Mesothelial cell of epicardium (in vitro differentiated cells): Measurements from ENCODE around the gene SPRED1. TPM values are rescaled to one million over a fixed set of nuclear protein-coding genes. Genes with fewer than 3 reads are reported as not detected.
"Not testable (repeated sequence)": the region's sequence is repeated elsewhere in the genome, so short reads cannot be mapped to it uniquely, and the experiment has no call there.

Source experiments
- DNase-seq, 2 experiments: peaks; one replicate each; pipeline ENCODE4 v3.0.0; 2021; ENCODE audit warnings: low spot score in 2 of 2; ENCODE audit not compliant: unreplicated experiment in 2 of 2
- H3K27ac Mint-ChIP-seq: 2 replicates; pipeline ENCODE4 v1.8.0; 2021; ENCODE audit warnings: mixed read lengths
- H3K27me3 Mint-ChIP-seq: 2 replicates; pipeline ENCODE4 v1.8.0; 2021; ENCODE audit warnings: low read depth, mixed read lengths
- H3K36me3 Mint-ChIP-seq: 2 replicates; pipeline ENCODE4 v1.8.0; 2021; ENCODE audit warnings: mixed read lengths
- H3K4me1 Mint-ChIP-seq: 2 replicates; pipeline ENCODE4 v1.8.0; 2021; ENCODE audit warnings: mixed read lengths
- H3K4me3 Mint-ChIP-seq: 2 replicates; pipeline ENCODE4 v1.8.0; 2021; ENCODE audit warnings: mild to moderate bottlenecking, moderate library complexity, mixed read lengths
- H3K9me3 Mint-ChIP-seq: 2 replicates; pipeline ENCODE4 v1.8.0; 2021; ENCODE audit warnings: mixed read lengths
- total RNA-seq: library from RNA; stranded (reverse); gene quantifications from 3 replicates; pipeline ENCODE4 v1.2.1, GENCODE V29; 2021
- TF ChIP-seq, protein P1 (sequence below): fragments of 200-600 bp; sonication (generic); IDR thresholded peaks from one replicate; pipeline ENCODE4 v1.5.0; 2021; ENCODE audit warnings: antibody characterized with exemption; ENCODE audit not compliant: unreplicated experiment

SPRED1 gene
- total RNA-seq, 1 donor from 2014 or later = 39.9 TPM

DNA sequence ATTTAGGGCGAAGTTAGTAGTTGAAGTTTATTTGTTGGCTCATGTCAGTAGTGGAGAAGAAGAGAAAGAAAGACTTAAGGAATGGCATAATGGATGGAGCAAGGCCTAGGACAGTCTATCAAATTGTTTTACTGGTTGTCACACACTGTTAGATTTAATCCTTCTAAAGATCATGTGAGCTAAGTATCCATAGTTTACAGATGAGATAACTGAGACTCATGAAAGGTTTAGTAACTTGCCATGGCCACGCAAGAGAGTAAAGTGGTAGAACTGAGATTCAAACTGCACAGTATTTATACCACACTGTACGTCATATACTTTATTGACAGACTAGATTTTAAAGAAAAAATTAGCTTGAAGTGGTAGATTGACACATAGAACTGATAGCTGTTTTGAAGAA is 11.4 kb downstream of the SPRED1 start:
- Mint-ChIP-seq H3K4me1 (peaks cover 8% of the 10 kb centered on the region), H3K27me3 (no peaks in the 10 kb centered on the region), H3K27ac (no peak overlapping the region), H3K9me3 (no peaks in the 10 kb centered on the region), H3K4me3 (no peak overlapping the region), H3K36me3 (no peaks in the 10 kb centered on the region)
- TF ChIP-seq, protein P1, sequence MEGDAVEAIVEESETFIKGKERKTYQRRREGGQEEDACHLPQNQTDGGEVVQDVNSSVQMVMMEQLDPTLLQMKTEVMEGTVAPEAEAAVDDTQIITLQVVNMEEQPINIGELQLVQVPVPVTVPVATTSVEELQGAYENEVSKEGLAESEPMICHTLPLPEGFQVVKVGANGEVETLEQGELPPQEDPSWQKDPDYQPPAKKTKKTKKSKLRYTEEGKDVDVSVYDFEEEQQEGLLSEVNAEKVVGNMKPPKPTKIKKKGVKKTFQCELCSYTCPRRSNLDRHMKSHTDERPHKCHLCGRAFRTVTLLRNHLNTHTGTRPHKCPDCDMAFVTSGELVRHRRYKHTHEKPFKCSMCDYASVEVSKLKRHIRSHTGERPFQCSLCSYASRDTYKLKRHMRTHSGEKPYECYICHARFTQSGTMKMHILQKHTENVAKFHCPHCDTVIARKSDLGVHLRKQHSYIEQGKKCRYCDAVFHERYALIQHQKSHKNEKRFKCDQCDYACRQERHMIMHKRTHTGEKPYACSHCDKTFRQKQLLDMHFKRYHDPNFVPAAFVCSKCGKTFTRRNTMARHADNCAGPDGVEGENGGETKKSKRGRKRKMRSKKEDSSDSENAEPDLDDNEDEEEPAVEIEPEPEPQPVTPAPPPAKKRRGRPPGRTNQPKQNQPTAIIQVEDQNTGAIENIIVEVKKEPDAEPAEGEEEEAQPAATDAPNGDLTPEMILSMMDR = no peak
- DNase-seq = no peak

- peak overlapping the region; percentile 23 for H3K27ac Mint-ChIP-seq
- DNase-seq = no peak
- TF ChIP-seq, protein P1 = no peak
- no peaks in the 10 kb centered on the region for H3K9me3 Mint-ChIP-seq
- H3K36me3 Mint-ChIP-seq = peaks cover 6% of the 10 kb centered on the region
- no peaks in the 10 kb centered on the region for H3K4me1 Mint-ChIP-seq
- H3K4me3 Mint-ChIP-seq = no peak overlapping the region
- H3K27me3 Mint-ChIP-seq = no peaks in the 10 kb centered on the region
Measured at GRCh38 chr15:38266247-38266986, 13.8 kb downstream of the SPRED1 start.

DNA sequence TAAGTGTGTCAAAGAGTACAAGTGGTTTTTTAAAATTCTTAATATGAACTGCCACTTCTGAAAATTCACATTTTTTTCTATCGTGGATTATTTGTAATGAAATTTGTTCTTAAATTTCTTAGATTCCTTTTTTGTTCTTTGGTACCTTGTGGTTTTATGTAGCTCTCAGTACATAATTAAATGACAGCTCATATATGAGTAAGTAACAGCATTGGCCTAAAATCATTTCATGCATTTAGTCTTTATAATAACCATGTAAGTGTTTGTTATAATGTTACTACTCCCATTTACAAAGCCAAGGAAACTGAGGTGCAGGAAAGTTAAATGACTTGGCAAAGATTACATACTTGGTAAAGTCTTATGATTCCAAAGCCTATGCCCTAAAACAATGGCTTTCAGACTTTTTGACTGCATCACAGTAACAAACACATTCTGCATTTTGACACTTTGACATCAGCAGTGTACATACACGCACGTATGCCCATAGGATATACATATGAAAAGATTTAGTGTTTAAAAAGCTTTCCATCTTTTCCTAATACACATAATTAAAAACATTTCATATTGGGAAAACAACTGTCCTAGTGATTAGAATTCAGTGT is 14.9 kb downstream of the SPRED1 start:
- TF ChIP-seq, protein P1 = no peak
- Mint-ChIP-seq H3K4me3 (no peak overlapping the region), H3K4me1 (peaks cover under 1% of the 10 kb centered on the region), H3K27me3 (no peaks in the 10 kb centered on the region), H3K27ac (no peak overlapping the region), H3K9me3 (peaks cover 4% of the 10 kb centered on the region), H3K36me3 (peaks cover 11% of the 10 kb centered on the region)
- DNase-seq = no peak

DNA sequence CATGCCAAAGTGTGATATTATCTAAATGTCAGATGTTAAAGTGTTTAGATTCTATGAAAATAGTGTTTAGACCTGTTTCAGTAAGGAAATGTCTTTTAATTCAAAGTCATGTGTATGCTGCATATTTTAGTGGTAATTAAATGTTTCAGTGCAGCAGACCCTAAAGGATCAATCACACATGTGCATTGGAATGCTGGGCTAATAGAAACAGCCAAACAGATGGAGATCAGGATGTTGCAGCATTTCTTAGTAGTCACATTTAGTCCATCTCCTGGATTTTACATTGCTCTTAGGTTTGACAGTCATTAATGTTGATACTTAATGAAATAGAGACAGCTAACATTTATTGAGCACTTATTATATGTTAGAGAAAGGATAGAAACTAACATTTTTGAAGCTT is 18.5 kb downstream of the SPRED1 start:
- H3K27ac Mint-ChIP-seq = no peak overlapping the region
- H3K4me3 Mint-ChIP-seq = no peak overlapping the region
- peaks cover 23% of the 10 kb centered on the region for H3K4me1 Mint-ChIP-seq
- TF ChIP-seq, protein P1 = no peak
- peaks cover 4% of the 10 kb centered on the region for H3K9me3 Mint-ChIP-seq
- peaks cover 11% of the 10 kb centered on the region for H3K36me3 Mint-ChIP-seq
- H3K27me3 Mint-ChIP-seq = no peaks in the 10 kb centered on the region
- no peak for DNase-seq

- Mint-ChIP-seq H3K27ac (no peak overlapping the region), H3K27me3 (no peaks in the 10 kb centered on the region), H3K4me1 (peaks cover 23% of the 10 kb centered on the region), H3K9me3 (peaks cover 4% of the 10 kb centered on the region), H3K36me3 (peaks cover 11% of the 10 kb centered on the region), H3K4me3 (no peak overlapping the region)
- TF ChIP-seq, protein P1 = no peak
- no peak for DNase-seq
Measured at GRCh38 chr15:38271895-38272294, 19.3 kb downstream of the SPRED1 start.

DNA sequence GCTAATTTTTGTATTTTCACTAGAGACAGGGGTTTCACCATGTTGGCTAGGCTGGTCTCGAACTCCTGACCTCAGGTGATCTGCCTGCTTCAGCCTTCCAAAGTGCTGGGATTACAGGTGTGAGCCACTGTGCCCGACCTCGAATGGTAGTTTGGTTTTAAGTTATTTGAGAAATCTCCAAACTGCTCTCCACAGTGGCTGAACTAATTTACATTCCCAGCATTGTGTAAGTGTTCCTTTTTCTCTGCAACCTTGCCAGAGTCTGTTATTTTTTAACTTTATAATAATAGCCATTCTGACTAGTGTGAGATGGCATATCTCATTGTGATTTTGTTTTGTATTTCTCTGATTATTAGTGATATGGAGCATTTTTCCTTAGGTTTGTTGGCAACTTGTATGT is 19.8 kb downstream of the SPRED1 start:
- not testable (repeated sequence) for H3K27ac Mint-ChIP-seq, H3K4me3 Mint-ChIP-seq, H3K9me3 Mint-ChIP-seq, DNase-seq, H3K27me3 Mint-ChIP-seq
- Mint-ChIP-seq H3K4me1 (peaks cover 23% of the 10 kb centered on the region), H3K36me3 (peaks cover 14% of the 10 kb centered on the region)
